Measurements from ENCODE around the gene MACROD2.

GRCh38 chr20:15012566-15012965 is 1017.2 kb downstream of the MACROD2 start:
- no peak for TF ChIP-seq CTCF (IDR thresholded peaks at IDR 0.05)
- TF ChIP-seq POLR2A (IDR thresholded peaks at IDR 0.05): no peak
- TF ChIP-seq EP300 (IDR thresholded peaks at IDR 0.05): no peak

All from tibial nerve (tissue), 4 donors.